Upper lobe of left lung (tissue), 4 donors: ENCODE results near the gene PLP1.
"Not testable (repeated sequence)": the region's sequence is repeated elsewhere in the genome, so short reads cannot be mapped to it uniquely, and the experiment has no call there.

ENCODE experiments used
- CTCF ChIP-seq, 6 experiments: fragments of 450-650 bp in 4 of 6; fragments of 200-600 bp in 2 of 6; sonication (generic) in 2 of 6; IDR thresholded peaks; one replicate each; pipeline ENCODE4 v1.5.1; 2016 to 2019; ENCODE audit warnings: antibody characterized with exemption in 6 of 6
- EP300 ChIP-seq, 4 donors: sonication (generic); formaldehyde crosslinking; IDR thresholded peaks; one replicate each; pipeline ENCODE4 v1.5.1; 2017; ENCODE audit warnings: antibody characterized with exemption in 4 of 4, control low read depth in 2 of 4
- POLR2A ChIP-seq, 4 donors: fragments of 450-650 bp; IDR thresholded peaks; one replicate each; pipeline ENCODE4 v1.5.1; 2016 to 2017; ENCODE audit warnings: antibody characterized with exemption in 4 of 4, mild to moderate bottlenecking in 2 of 4
- POLR2AphosphoS5 ChIP-seq, 2 donors: sonication (generic); formaldehyde crosslinking; IDR thresholded peaks; one replicate each; pipeline ENCODE4 v1.5.1; 2017; ENCODE audit warnings: antibody characterized with exemption in 2 of 2

GRCh38 chrX:103763541-103763940 lies 13.1 kb upstream of the PLP1 start:
- TF ChIP-seq CTCF, POLR2A, POLR2AphosphoS5, EP300 (IDR thresholded peaks at IDR 0.05): not testable (repeated sequence)
